ENCODE results near the gene KCNN3.

DNA sequence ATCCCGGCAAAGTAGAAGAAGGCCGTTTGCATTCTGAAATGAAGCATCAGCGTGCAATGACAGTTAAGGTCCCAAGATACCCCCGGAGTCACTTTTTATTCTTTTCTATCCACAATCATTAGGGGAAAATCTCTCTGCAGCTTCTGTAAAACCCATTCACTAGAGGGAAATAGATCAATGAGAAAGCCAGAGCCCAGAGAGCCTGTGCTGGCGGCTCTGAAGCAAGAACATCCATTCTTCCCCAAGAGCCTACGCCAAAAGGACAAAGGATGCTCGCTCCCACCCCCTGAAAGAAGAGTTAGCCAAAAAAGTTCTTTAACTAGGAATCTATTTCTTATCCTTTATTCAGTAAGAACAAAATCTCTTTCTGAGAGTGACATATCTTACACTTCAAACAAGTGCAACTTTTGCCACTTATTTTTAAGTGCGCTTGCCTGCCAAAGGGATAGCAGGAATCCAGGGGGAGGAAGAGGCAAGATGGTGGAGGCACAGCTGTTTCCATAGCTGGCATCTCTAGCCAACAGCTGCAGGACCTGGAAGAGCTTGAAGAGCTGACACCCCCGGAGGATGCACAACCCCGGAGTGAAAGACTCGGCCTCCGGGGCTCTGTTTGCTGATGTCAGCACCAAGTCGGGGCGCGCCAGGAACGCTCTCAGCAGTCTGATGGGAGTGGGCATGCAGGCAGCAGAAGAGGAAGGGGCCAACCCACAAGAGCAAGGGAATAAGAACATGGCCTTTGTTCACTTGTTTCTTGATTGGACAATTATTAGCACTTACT lies 68.7 kb downstream of the KCNN3 start:
- TF ChIP-seq GABPA (IDR thresholded peaks at IDR 0.05; ENCODE audit: low read depth) (no peak), CTCF (IDR thresholded peaks at IDR 0.05; ENCODE audit: insufficient read depth, low read length) (no peak), SPI1 (IDR thresholded peaks at IDR 0.05; ENCODE audit: borderline replicate concordance, low read depth) (no peak)
- TF ChIP-seq, protein P1, sequence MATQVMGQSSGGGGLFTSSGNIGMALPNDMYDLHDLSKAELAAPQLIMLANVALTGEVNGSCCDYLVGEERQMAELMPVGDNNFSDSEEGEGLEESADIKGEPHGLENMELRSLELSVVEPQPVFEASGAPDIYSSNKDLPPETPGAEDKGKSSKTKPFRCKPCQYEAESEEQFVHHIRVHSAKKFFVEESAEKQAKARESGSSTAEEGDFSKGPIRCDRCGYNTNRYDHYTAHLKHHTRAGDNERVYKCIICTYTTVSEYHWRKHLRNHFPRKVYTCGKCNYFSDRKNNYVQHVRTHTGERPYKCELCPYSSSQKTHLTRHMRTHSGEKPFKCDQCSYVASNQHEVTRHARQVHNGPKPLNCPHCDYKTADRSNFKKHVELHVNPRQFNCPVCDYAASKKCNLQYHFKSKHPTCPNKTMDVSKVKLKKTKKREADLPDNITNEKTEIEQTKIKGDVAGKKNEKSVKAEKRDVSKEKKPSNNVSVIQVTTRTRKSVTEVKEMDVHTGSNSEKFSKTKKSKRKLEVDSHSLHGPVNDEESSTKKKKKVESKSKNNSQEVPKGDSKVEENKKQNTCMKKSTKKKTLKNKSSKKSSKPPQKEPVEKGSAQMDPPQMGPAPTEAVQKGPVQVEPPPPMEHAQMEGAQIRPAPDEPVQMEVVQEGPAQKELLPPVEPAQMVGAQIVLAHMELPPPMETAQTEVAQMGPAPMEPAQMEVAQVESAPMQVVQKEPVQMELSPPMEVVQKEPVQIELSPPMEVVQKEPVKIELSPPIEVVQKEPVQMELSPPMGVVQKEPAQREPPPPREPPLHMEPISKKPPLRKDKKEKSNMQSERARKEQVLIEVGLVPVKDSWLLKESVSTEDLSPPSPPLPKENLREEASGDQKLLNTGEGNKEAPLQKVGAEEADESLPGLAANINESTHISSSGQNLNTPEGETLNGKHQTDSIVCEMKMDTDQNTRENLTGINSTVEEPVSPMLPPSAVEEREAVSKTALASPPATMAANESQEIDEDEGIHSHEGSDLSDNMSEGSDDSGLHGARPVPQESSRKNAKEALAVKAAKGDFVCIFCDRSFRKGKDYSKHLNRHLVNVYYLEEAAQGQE (IDR thresholded peaks at IDR 0.05; ENCODE audit: insufficient replicate concordance, low read depth), result no peak
